ENCODE data around the gene TMEM208. TPM values are rescaled to one million over a fixed set of nuclear protein-coding genes. Genes with fewer than 3 reads are reported as not detected.

TMEM208 gene
- polyA plus RNA-seq, 2 of the 4 experiments (the other 2 are of a cell fraction), result 73.5 to 114 TPM

DNA sequence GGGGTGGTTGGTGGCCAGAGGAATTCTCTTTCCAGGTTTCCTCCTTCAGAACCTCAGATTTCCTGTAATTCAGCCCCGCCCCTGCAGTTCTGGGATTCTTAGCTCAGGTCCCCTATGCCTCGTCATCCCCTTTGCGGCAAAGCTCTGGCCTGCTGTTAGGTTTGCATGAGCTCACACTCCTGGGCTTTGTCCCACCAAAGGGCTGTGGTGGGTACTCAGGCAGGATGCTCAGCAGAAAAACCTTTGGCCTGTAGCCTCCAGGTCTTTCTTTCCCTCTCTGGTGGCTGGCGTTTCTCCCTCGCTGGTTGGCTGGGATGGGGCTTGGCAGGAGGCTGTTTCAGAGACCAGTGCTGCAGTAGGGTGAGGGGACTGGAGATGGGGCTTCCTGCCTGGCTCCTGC, 42.8 kb downstream of the TMEM208 start:
- ATAC-seq (peak in 1 of 2 experiments; percentile 16; a peak in 3 of 6 replicates), DNase-seq (ENCODE audit: low read depth in 1 of 2, low spot score in 1 of 2) (no peak), FAIRE-seq (no peak)
- ChIA-PET CTCF (interaction anchor here (0.5 to 4.6 kb wide), 8 partner anchors 9 to 196 kb away, joined by 3 to 25 read pairs (median 4); partner anchors contain the start of gene PLEKHG4), POLR2A (interaction anchor here (0.9 to 1.1 kb wide), 2 partner anchors 10 to 22 kb away, joined by 3 to 5 read pairs; partner anchors contain the start of gene FHOD1)
- no peak overlapping the region for H3K4me2 ChIP-seq
- no peak for TF ChIP-seq FOXS1 (CRISPR knock-in tag; IDR thresholded peaks at IDR 0.05)
- TF ChIP-seq CBX2 (IDR thresholded peaks at IDR 0.05; ENCODE audit: borderline replicate concordance, low read depth), result no peak
- no peak for TF ChIP-seq RARB (CRISPR knock-in tag; IDR thresholded peaks at IDR 0.05)
- TF ChIP-seq ZC3H11A (IDR thresholded peaks at IDR 0.05), result no peak
- TF ChIP-seq HEYL (CRISPR knock-in tag; IDR thresholded peaks at IDR 0.05), result no peak
- TF ChIP-seq REST (IDR thresholded peaks at IDR 0.05), result no peak
- TF ChIP-seq, protein P1, sequence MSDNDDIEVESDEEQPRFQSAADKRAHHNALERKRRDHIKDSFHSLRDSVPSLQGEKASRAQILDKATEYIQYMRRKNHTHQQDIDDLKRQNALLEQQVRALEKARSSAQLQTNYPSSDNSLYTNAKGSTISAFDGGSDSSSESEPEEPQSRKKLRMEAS (IDR thresholded peaks at IDR 0.05), result no peak
- TF ChIP-seq FOSL2 (IDR thresholded peaks at IDR 0.05), result no peak
- TF ChIP-seq FOSL2 (CRISPR knock-in tag; IDR thresholded peaks at IDR 0.05), result no peak
- no peak for TF ChIP-seq RFX5 (IDR thresholded peaks at IDR 0.05)
- no peak for TF ChIP-seq MAFK (IDR thresholded peaks at IDR 0.05; ENCODE audit: partially characterized antibody)
- no peak for TF ChIP-seq BCL3 (IDR thresholded peaks at IDR 0.05)
- TF ChIP-seq NR3C1 (IDR thresholded peaks at IDR 0.05), result no peak
- TF ChIP-seq RAD21 (conservative IDR thresholded peaks at IDR 0.05 in 1 of 2, IDR thresholded peaks at IDR 0.05 in 1 of 2), result no peak
- no peak for TF ChIP-seq MAZ (IDR thresholded peaks at IDR 0.05; ENCODE audit: borderline replicate concordance, low read depth, low read length)
- TF ChIP-seq EP300 (IDR thresholded peaks at IDR 0.05), result no peak
- TF ChIP-seq POLR2A (IDR thresholded peaks at IDR 0.05; ENCODE audit: low read length), result no peak
- no peak overlapping the region for H3K27ac ChIP-seq
- 86% methylated on average over 5 of the region's 5 CpGs for WGBS (ENCODE audit: missing lambda C conversion rate)
- no peak overlapping the region for H3K4me3 ChIP-seq
- no peaks in the 10 kb centered on the region for H3K9me3 ChIP-seq
- peaks cover 12% of the 10 kb centered on the region for H3K4me1 ChIP-seq

DNA sequence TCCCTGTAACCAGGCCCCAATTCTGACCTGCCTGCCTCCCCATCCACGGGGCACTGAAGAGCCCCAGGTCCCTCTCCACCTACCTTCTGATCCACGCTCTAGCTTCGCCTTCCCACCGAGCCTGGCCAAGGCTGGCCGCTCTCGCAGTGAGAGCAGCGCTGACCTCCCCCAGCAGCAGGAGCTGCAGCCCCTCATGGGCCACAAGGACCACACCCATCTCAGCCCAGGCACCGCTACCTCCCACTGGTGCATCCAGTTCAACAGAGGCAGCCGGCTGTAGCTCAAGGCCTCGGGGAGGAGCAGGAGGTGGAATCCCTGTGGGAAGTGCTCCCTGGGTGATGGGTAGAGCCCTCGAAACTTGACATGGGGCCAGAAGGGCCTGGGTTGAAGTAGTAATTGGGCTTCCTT, 44.0 kb downstream of the TMEM208 start:
- ATAC-seq (peak in 1 of 2 experiments; percentile 17; a peak in 3 of 6 replicates), FAIRE-seq (no peak), DNase-seq (ENCODE audit: low read depth in 1 of 2, low spot score in 1 of 2) (no peak)
- Histone ChIP-seq H3K4me3 (no peak overlapping the region), H3K27ac (0 out of 6 replicates have a peak overlapping the region, but pooled peaks of 1 of the 2 experiments have one; percentile 5), H3K4me2 (no peak overlapping the region), H3K9me3 (no peaks in the 10 kb centered on the region), H3K4me1 (peaks cover 12% of the 10 kb centered on the region)
- TF ChIP-seq NR3C1 (IDR thresholded peaks at IDR 0.05) (no peak), HEYL (CRISPR knock-in tag; IDR thresholded peaks at IDR 0.05) (no peak), MAZ (IDR thresholded peaks at IDR 0.05; ENCODE audit: borderline replicate concordance, low read depth, low read length) (no peak), RCOR1 (IDR thresholded peaks at IDR 0.05; ENCODE audit: low read depth, low read length) (no peak), FOSL2 (IDR thresholded peaks at IDR 0.05) (no peak), FOSL2 (CRISPR knock-in tag; IDR thresholded peaks at IDR 0.05) (no peak), POLR2AphosphoS2 (conservative IDR thresholded peaks at IDR 0.05; ENCODE audit: low read length) (no peak; the same call in 1 of the 2 replicates), RFX5 (IDR thresholded peaks at IDR 0.05) (no peak), ZFP36 (IDR thresholded peaks at IDR 0.05; ENCODE audit: borderline replicate concordance, partially characterized antibody) (no peak), GATA3 (IDR thresholded peaks at IDR 0.05; ENCODE audit: borderline replicate concordance) (no peak), MAFK (IDR thresholded peaks at IDR 0.05; ENCODE audit: partially characterized antibody) (no peak), HOXA7 (CRISPR knock-in tag; IDR thresholded peaks at IDR 0.05) (no peak), EP300 (IDR thresholded peaks at IDR 0.05) (no peak), JUN (IDR thresholded peaks at IDR 0.05) (no peak)
- TF ChIP-seq, protein P1 (IDR thresholded peaks at IDR 0.05), result no peak
- TF ChIP-seq, protein P2, sequence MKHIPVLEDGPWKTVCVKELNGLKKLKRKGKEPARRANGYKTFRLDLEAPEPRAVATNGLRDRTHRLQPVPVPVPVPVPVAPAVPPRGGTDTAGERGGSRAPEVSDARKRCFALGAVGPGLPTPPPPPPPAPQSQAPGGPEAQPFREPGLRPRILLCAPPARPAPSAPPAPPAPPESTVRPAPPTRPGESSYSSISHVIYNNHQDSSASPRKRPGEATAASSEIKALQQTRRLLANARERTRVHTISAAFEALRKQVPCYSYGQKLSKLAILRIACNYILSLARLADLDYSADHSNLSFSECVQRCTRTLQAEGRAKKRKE (CRISPR knock-in tag; IDR thresholded peaks at IDR 0.05; ENCODE audit: low read depth), result no peak
- POLR2A ChIA-PET, result interaction anchor here (0.9 kb wide), 1 partner anchor 23 kb away, joined by 3 read pairs; the partner anchor contains the start of gene FHOD1
- 91% methylated on average over 11 of the region's 11 CpGs for WGBS (ENCODE audit: missing lambda C conversion rate)
- CTCF ChIA-PET, result interaction anchor here (0.8 to 4.6 kb wide), 9 partner anchors 7 to 293 kb away, joined by 3 to 25 read pairs (median 4); partner anchors contain the start of gene PLEKHG4

Measured in A549 (cell line).